ENCODE measurements around the gene EPS15.

Gene EPS15

DNA sequence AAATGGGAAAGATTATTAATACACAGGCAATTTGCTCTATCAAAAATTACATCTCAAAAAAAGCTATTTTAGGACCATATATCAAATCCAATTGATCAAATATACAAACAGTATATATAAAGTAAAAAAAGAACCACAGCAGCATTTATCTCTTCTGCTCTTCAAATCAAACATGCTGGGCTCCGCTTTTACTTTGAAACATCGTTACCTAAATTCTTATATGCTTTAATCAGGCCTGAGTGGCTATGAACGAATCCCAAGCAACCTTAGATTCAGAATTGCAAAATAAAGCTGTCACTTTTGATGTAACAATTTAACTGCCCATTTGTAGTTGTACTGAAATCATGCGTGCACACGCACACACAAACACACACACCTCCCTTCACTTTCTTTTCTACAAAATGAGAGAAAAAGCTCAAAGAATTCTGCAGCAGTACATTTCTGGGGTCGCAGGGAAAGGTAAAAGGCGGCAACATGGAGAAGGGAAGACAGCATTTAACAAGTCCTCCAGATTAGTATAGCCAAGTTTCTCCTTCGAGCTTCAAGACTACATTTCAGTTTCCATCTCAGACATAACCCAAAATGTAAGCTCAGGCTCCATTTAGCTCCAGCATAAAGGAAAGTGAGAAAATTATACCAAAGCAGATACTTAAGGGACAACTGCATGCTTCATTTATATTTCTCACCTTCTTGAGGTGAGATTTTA is 96.5 kb downstream of the EPS15 start:
- H2AFZ ChIP-seq (ENCODE audit: low read length) = no peak overlapping the region
- peaks cover 8% of the 10 kb centered on the region for H3K4me1 ChIP-seq (ENCODE audit: insufficient read depth, low read length, poor library complexity, severe bottlenecking)
- no peaks in the 10 kb centered on the region for H3K79me2 ChIP-seq (ENCODE audit: insufficient read depth, low read length)
- no peaks in the 10 kb centered on the region for H3K9me3 ChIP-seq (ENCODE audit: insufficient read depth, low read depth, low read length)
- H3F3A ChIP-seq (ENCODE audit: low read depth) = no peaks in the 10 kb centered on the region
- H3K9ac ChIP-seq (ENCODE audit: low read depth, low read length, poor library complexity, severe bottlenecking) = no peak overlapping the region
- H3K9me2 ChIP-seq (replicated peaks; ENCODE audit: low read depth, low read length) = no peaks in the 10 kb centered on the region
- no peaks in the 10 kb centered on the region for H3K27me3 ChIP-seq (ENCODE audit: insufficient read depth, low read length, poor library complexity, severe bottlenecking)
- H3K4me3 ChIP-seq (ENCODE audit: low read length, poor library complexity, severe bottlenecking) = no peak overlapping the region
- H3K36me3 ChIP-seq (ENCODE audit: insufficient read depth, low read length) = peaks cover 31% of the 10 kb centered on the region; the same call in 1 of the 2 replicates
- H3K4me2 ChIP-seq (ENCODE audit: low read depth, low read length, poor library complexity, severe bottlenecking) = no peak overlapping the region
- TF ChIP-seq EZH2phosphoT487 (IDR thresholded peaks at IDR 0.05; ENCODE audit: borderline replicate concordance) = no peak
- TF ChIP-seq, protein P1, sequence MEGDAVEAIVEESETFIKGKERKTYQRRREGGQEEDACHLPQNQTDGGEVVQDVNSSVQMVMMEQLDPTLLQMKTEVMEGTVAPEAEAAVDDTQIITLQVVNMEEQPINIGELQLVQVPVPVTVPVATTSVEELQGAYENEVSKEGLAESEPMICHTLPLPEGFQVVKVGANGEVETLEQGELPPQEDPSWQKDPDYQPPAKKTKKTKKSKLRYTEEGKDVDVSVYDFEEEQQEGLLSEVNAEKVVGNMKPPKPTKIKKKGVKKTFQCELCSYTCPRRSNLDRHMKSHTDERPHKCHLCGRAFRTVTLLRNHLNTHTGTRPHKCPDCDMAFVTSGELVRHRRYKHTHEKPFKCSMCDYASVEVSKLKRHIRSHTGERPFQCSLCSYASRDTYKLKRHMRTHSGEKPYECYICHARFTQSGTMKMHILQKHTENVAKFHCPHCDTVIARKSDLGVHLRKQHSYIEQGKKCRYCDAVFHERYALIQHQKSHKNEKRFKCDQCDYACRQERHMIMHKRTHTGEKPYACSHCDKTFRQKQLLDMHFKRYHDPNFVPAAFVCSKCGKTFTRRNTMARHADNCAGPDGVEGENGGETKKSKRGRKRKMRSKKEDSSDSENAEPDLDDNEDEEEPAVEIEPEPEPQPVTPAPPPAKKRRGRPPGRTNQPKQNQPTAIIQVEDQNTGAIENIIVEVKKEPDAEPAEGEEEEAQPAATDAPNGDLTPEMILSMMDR (conservative IDR thresholded peaks at IDR 0.05; ENCODE audit: low read length) = no peak
- no peaks in the 10 kb centered on the region for H4K20me1 ChIP-seq (ENCODE audit: insufficient read depth, low read length, poor library complexity, severe bottlenecking)

DNA sequence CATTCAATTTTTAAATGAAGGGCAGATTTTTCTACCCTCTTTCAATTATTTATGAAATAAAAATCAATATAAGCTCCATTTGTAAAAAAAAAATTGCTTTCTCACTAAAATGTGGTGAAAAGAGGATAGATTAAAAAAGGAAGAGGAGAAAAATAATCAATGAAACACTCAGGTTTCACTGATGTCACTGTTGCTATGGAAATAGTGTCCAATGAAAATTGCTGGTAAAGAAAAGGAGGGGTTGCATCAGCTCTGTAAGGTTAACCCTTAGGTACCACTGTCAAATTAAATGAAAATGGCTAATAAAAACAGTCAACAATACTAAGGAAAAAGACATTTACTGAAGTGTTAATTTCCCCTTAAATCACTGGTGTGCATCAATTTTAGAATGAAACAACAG is 97.1 kb downstream of the EPS15 start:
- Histone ChIP-seq H3K9me2 (replicated peaks; ENCODE audit: low read depth, low read length) (no peaks in the 10 kb centered on the region), H3K79me2 (ENCODE audit: insufficient read depth, low read length) (no peaks in the 10 kb centered on the region), H2AFZ (ENCODE audit: low read length) (no peak overlapping the region), H4K20me1 (ENCODE audit: insufficient read depth, low read length, poor library complexity, severe bottlenecking) (no peaks in the 10 kb centered on the region), H3K9ac (ENCODE audit: low read depth, low read length, poor library complexity, severe bottlenecking) (no peak overlapping the region), H3K36me3 (ENCODE audit: insufficient read depth, low read length) (peaks cover 26% of the 10 kb centered on the region; the same call in 1 of the 2 replicates), H3K4me3 (ENCODE audit: low read length, poor library complexity, severe bottlenecking) (no peak overlapping the region), H3K4me2 (ENCODE audit: low read depth, low read length, poor library complexity, severe bottlenecking) (no peak overlapping the region), H3K9me3 (ENCODE audit: insufficient read depth, low read depth, low read length) (no peaks in the 10 kb centered on the region), H3K4me1 (ENCODE audit: insufficient read depth, low read length, poor library complexity, severe bottlenecking) (peaks cover 8% of the 10 kb centered on the region), H3F3A (ENCODE audit: low read depth) (no peaks in the 10 kb centered on the region), H3K27me3 (ENCODE audit: insufficient read depth, low read length, poor library complexity, severe bottlenecking) (no peaks in the 10 kb centered on the region)
- TF ChIP-seq, protein P1 (conservative IDR thresholded peaks at IDR 0.05; ENCODE audit: low read length) = no peak
- TF ChIP-seq EZH2phosphoT487 (IDR thresholded peaks at IDR 0.05; ENCODE audit: borderline replicate concordance) = no peak

DNA sequence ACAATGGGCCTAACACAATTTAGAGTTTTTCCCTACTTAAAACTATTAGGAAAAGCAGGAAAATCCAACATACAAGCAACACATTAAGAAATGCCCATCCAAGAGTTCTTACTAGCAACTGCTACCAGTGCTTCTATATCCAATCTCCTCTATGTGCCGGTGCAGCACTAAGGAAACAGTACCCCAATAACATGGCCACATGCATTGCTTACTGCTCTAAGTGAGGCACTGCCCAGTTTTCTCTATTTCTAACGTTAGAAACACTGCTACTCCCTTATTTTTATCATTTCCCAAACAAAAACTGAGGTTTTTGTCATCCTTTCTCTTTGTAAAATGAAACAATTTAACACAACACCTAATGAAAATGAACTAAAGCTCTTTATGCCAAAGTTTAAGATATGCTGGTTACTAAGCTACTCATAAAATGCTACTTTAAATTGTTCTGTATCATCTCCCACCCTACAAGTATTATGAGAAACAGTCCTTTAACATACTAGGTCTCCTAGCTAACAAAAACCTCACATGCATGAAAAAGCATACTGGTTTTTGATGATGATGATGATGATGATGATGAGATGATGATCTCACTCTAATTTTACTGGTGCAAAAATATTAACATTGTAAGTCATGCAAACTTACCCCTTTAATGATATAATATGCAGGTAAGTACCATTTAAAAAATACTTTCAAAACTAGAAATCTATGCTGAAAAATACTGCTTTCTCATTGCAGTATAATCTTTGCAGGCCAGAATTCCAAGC is 98.0 kb downstream of the EPS15 start:
- peaks cover 9% of the 10 kb centered on the region for H3K4me1 ChIP-seq (ENCODE audit: insufficient read depth, low read length, poor library complexity, severe bottlenecking)
- no peaks in the 10 kb centered on the region for H4K20me1 ChIP-seq (ENCODE audit: insufficient read depth, low read length, poor library complexity, severe bottlenecking)
- H3K36me3 ChIP-seq (ENCODE audit: insufficient read depth, low read length) = peaks cover 24% of the 10 kb centered on the region; the same call in 1 of the 2 replicates
- no peaks in the 10 kb centered on the region for H3F3A ChIP-seq (ENCODE audit: low read depth)
- H3K9me2 ChIP-seq (replicated peaks; ENCODE audit: low read depth, low read length) = no peaks in the 10 kb centered on the region
- H3K9me3 ChIP-seq (ENCODE audit: insufficient read depth, low read depth, low read length) = no peaks in the 10 kb centered on the region
- H3K4me2 ChIP-seq (ENCODE audit: low read depth, low read length, poor library complexity, severe bottlenecking) = no peak overlapping the region
- no peaks in the 10 kb centered on the region for H3K79me2 ChIP-seq (ENCODE audit: insufficient read depth, low read length)
- no peak for TF ChIP-seq EZH2phosphoT487 (IDR thresholded peaks at IDR 0.05; ENCODE audit: borderline replicate concordance)
- TF ChIP-seq, protein P1 (conservative IDR thresholded peaks at IDR 0.05; ENCODE audit: low read length) = no peak
- H3K4me3 ChIP-seq (ENCODE audit: low read length, poor library complexity, severe bottlenecking) = no peak overlapping the region
- no peak overlapping the region for H3K9ac ChIP-seq (ENCODE audit: low read depth, low read length, poor library complexity, severe bottlenecking)
- no peak overlapping the region for H2AFZ ChIP-seq (ENCODE audit: low read length)
- H3K27me3 ChIP-seq (ENCODE audit: insufficient read depth, low read length, poor library complexity, severe bottlenecking) = no peaks in the 10 kb centered on the region

All from Loucy (cell line).